Ishikawa (cell line): ENCODE measurements around the gene MAST2.

Experiments used
- CEBPB ChIP-seq: IDR thresholded peaks from 2 replicates; pipeline ENCODE4 v1.6.1; 2012
- CREB1 ChIP-seq: IDR thresholded peaks from 2 replicates; pipeline ENCODE4 v1.6.1; 2012; ENCODE audit warnings: low read depth
- EGR1 ChIP-seq: IDR thresholded peaks from 2 replicates; pipeline ENCODE4 v1.6.1; 2012
- MAX ChIP-seq: IDR thresholded peaks from 2 replicates; pipeline ENCODE4 v1.6.1; 2012
- NFIC ChIP-seq: IDR thresholded peaks from 2 replicates; pipeline ENCODE4 v1.6.1; 2012
- RAD21 ChIP-seq: IDR thresholded peaks from 2 replicates; pipeline ENCODE4 v1.6.1; 2012; ENCODE audit warnings: low read depth
- TEAD4 ChIP-seq: IDR thresholded peaks from 2 replicates; pipeline ENCODE4 v1.6.1; 2012

- TF ChIP-seq TEAD4, result no peak
- no peak for TF ChIP-seq EGR1
- no peak for TF ChIP-seq CREB1
- TF ChIP-seq NFIC, result no peak
- no peak for TF ChIP-seq MAX
- no peak for TF ChIP-seq CEBPB
- TF ChIP-seq RAD21, result no peak
These were observed 39.4 kb downstream of the MAST2 start for GRCh38 chr1:45842786-45843185.
